Myocyte (in vitro differentiated cells): ENCODE results near the gene GANC. TPM values are rescaled to one million over a fixed set of nuclear protein-coding genes. Genes with fewer than 3 reads are reported as not detected.
"Not testable (repeated sequence)": the region's sequence is repeated elsewhere in the genome, so short reads cannot be mapped to it uniquely, and the experiment has no call there.

ENCODE experiments used
- DNase-seq: peaks from one replicate; pipeline ENCODE4 v3.0.0-alpha.2; 2012; ENCODE audit warnings: low read depth
- total RNA-seq: library from RNA; depleted of rRNA; stranded (reverse); fragments of >200 nt; gene quantifications from 2 replicates; pipeline ENCODE4 v1.2.3, GENCODE V29; 2014

GANC gene
- total RNA-seq, 1 donor from 2014 or later, result 23.0 TPM

GRCh38 chr15:42282344-42282743 is 9.3 kb downstream of the GANC start:
- DNase-seq, result peak; percentile 53

GRCh38 chr15:42282926-42283325 is 9.9 kb downstream of the GANC start:
- no peak for DNase-seq

GRCh38 chr15:42283671-42284070 is 10.7 kb downstream of the GANC start:
- DNase-seq, result no peak

GRCh38 chr15:42284551-42284950 is 11.6 kb downstream of the GANC start:
- no peak for DNase-seq

- DNase-seq, result no peak
These were observed 12.0 kb downstream of the GANC start for GRCh38 chr15:42285034-42285433.

GRCh38 chr15:42286445-42287029 is 13.5 kb downstream of the GANC start:
- no peak for DNase-seq

GRCh38 chr15:42287931-42288330 is 14.9 kb downstream of the GANC start:
- no peak for DNase-seq

- no peak for DNase-seq
These were observed 16.2 kb downstream of the GANC start for GRCh38 chr15:42289166-42289565.

- peak; percentile 36 for DNase-seq
These were observed 28.0 kb downstream of the GANC start for GRCh38 chr15:42301004-42301403.

GRCh38 chr15:42306681-42307080 is 33.7 kb downstream of the GANC start:
- no peak for DNase-seq

- no peak for DNase-seq
These were observed 40.5 kb downstream of the GANC start for GRCh38 chr15:42313463-42313862.

GRCh38 chr15:42314818-42315217 is 41.8 kb downstream of the GANC start:
- DNase-seq, result no peak

- no peak for DNase-seq
These were observed 42.5 kb downstream of the GANC start for GRCh38 chr15:42315521-42315920.

GRCh38 chr15:42316282-42316805 is 43.3 kb downstream of the GANC start:
- not testable (repeated sequence) for DNase-seq

- no peak for DNase-seq
These were observed 46.2 kb downstream of the GANC start for GRCh38 chr15:42319206-42319605.

- DNase-seq, result peak; percentile 49
These were observed 51.3 kb downstream of the GANC start for GRCh38 chr15:42324308-42324707.

GRCh38 chr15:42329161-42329560 is 56.2 kb downstream of the GANC start:
- DNase-seq, result no peak

- no peak for DNase-seq
These were observed 57.0 kb downstream of the GANC start for GRCh38 chr15:42329992-42330391.

GRCh38 chr15:42331235-42331634 is 58.2 kb downstream of the GANC start:
- DNase-seq, result peak; percentile 89

GRCh38 chr15:42332331-42332730 is 59.3 kb downstream of the GANC start:
- DNase-seq, result no peak

GRCh38 chr15:42335074-42335473 is 62.1 kb downstream of the GANC start:
- DNase-seq, result no peak

GRCh38 chr15:42336650-42337049 is 63.6 kb downstream of the GANC start:
- not testable (repeated sequence) for DNase-seq

GRCh38 chr15:42337104-42337503 is 64.1 kb downstream of the GANC start:
- not testable (repeated sequence) for DNase-seq

GRCh38 chr15:42338500-42338899 is 65.5 kb downstream of the GANC start:
- DNase-seq, result no peak
